CD4-positive, alpha-beta T cell treated with Interleukin-4 for 1 hour (primary cell): Measurements from ENCODE around the gene USP43.
"Not testable (repeated sequence)": the region's sequence is repeated elsewhere in the genome, so short reads cannot be mapped to it uniquely, and the experiment has no call there.

Source experiments
- DNase-seq, 2 donors: peaks; one replicate each; pipeline ENCODE4 v3.0.0-alpha.2; 2020 to 2022

Gene USP43

DNA sequence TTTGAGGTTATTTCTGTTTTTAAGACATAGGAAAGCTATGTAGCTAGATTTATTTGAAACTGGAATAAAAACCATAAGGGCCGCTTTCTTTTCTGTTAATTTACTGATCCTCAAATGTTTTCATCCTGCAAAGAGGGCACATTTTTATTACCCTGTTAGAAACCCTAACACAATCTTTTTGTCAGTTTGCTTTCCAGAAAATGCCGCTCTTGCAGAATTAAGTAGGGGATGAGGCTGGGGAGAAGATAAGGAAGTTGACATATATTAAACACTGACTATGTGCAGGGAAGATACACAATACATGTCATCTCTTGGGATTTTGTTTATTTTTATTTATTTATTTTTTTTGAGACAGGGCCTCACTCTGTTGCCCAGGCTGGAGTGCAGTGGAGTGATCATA, 15.7 kb downstream of the USP43 start:
- no peak for DNase-seq

DNA sequence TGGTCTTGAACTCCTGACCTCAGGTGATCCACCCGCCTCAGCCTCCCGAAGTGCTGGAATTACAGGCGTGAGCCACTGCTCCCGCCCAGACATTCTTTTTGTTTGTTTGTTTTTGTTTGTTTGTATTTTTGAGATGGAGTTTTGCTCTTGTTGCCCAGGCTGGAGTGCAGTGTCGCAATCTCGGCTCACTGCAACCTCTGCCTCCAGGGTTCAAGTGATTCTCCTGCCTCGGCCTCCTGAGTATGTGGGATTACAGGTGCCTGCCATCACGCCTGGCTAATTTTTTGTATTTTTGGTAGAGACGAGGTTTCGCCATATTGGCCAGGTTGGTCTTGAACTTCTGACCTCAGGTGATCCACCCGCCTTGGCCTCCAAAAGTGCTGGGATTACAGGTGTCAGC, 18.2 kb downstream of the USP43 start:
- not testable (repeated sequence) for DNase-seq

DNA sequence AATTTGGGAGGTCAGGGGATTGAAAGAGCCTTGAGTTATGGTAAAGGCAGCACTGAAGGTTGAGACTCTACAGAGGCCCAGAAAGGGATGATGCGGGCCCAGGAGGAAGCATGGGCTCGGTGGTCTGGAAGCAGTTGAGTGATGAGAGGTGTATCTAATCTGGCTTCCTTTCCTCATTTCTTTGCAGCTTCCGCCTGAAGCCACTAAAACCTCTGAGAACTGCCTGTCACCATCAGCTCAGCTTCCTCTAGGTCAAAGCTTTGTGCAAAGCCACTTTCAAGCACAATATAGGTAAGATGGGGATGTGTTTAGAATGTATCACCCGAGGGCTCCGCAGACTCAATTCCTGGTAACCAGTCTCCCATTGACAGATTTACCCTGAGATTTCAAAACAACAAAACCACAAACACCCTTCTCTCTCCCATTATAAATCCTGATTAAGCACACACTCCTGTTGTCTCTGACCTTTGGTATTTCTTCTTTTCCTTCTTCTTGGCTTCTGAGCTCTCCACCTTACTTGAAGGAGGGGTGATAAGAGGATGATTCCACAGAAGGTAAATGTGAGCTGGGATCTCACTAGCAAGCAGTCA, 21.2 kb downstream of the USP43 start:
- DNase-seq: no peak

- DNase-seq: no peak
Observed at GRCh38 chr17:9668517-9668916, 23.2 kb downstream of the USP43 start.

GRCh38 chr17:9669551-9670008, 24.3 kb downstream of the USP43 start:
- no peak for DNase-seq

DNA sequence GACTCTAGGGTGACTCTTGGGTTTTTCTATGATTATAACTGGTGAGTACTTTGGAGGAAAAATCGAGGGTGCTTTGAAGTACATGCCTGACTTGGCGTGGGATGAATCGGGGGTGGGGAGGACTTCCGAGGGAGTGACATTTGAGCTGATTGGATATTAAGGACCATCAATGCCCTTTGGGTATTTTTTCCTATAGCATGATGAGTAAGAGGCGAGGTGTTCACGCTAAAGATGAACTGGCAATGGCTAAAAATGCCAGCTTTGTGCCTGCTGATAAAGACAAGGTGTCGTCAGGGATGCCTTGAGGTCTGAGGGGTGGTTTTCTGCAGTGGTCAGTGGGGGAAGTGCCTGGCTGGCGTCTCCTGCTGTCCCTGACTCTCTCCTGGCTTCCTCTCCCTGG, 25.3 kb downstream of the USP43 start:
- DNase-seq: no peak

- DNase-seq: no peak
Observed at GRCh38 chr17:9671559-9671958, 26.2 kb downstream of the USP43 start.

- DNase-seq: no peak
Observed at GRCh38 chr17:9672266-9672665, 26.9 kb downstream of the USP43 start.

DNA sequence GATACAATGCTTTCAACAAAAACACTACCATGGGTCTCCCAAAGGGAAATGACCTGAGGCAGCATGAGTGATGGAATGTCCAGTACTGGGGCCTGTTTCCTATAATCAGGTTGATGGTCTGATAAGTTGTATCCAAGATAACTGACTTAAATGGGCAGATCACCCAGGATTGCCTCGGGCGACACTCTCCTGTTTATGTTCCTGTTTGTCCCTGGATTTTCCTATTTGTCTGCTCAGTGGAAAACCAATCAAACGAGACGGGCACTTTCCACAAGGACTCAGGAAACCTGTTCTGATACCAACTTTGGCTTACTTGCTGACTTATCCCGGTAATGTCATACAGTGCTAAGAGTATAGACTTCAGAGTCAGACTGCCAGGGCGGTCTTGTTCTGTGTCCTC, 27.4 kb downstream of the USP43 start:
- DNase-seq: no peak

- DNase-seq: no peak
Observed at GRCh38 chr17:9676084-9676483, 30.8 kb downstream of the USP43 start.

GRCh38 chr17:9676820-9677310, 31.5 kb downstream of the USP43 start:
- no peak for DNase-seq

- no peak for DNase-seq
Observed at GRCh38 chr17:9677411-9677810, 32.1 kb downstream of the USP43 start.

DNA sequence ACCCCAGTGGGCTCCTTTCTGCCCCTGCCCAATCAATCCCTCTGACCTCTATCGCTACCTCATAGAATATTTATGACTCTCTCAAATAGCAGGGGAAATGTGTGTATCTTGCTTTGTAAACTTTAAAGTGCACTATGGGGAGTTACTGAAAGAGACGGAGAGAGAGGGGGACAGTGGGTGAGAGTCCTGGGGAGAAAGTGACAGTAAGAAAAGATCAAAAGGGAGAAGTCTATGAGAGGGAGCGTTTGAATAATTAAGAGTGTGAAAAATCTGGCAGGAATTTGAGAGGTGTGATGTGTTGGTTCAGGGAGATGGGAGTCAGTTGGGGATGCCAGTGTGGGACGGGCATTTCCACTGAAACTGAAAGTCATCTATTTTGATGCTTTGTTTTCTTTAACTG, 32.6 kb downstream of the USP43 start:
- DNase-seq: no peak

GRCh38 chr17:9684955-9685621, 39.8 kb downstream of the USP43 start:
- DNase-seq: no peak

GRCh38 chr17:9693755-9694154, 48.4 kb downstream of the USP43 start:
- no peak for DNase-seq

DNA sequence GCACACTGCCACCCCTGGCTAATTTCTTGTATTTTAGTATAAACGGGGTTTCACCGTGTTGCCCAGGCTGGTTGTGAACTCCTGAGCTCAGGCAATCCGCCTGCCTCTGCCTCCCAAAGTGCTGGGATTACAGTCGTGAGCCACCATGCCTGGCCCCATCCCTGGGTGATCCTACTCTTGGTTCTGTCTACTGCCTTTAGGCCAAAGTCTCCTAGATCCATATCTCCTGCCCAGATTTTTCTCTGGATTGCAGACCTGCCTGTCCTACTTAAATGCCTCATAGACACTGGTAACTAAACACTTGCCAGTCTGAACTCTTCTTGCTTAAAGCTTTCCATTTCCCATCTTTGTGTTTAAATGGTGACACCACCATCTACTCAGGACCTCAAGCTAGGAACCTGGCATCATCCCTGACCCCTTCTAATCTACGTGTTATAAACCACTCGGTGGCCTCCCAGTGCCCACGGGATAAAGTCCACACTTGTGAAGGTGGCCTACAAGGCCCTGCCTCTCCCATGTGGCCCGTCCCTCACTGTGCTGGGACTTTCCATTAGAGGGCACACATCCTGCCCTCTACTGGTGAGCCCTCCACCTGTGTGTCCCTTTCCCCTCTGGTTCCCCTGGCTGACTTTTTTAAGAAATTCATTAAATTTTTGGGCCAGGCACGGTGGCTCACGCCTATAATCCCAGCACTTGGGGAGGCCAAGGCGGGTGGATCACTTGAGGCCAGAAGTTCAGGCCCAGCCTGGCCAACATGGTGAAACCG, 51.1 kb downstream of the USP43 start:
- no peak for DNase-seq

- no peak for DNase-seq
Observed at GRCh38 chr17:9700136-9700535, 54.8 kb downstream of the USP43 start.

DNA sequence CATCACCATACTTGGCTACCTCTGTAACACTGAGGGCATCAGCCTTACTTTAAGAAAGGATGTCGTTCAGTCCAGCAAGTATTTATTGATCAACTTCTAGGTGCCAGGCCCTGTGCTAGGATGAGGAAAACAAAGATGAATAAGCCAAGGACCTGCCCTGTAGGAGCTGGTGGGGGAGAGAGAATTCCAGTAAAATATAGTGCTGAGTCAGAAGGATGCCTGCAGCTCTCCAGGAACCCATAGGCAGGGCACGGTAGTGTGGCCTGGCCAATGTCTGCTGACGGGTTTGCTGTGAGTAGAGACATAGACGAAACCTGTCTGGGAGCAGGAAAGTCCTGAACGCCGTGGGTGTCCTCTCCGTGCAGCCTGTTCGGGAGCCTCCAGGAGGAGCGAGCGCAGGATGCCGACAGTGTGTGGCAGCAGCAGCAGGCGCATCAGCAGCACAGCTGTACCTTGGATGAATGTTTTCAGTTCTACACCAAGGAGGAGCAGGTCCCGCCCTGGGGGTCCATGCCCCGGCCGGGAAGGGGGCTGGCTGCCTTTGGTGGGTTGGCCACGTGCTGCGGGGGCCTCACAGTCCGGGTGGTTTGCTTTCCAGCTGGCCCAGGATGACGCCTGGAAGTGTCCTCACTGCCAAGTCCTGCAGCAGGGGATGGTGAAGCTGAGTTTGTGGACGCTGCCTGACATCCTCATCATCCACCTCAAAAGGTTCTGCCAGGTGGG, 55.6 kb downstream of the USP43 start:
- no peak for DNase-seq

DNA sequence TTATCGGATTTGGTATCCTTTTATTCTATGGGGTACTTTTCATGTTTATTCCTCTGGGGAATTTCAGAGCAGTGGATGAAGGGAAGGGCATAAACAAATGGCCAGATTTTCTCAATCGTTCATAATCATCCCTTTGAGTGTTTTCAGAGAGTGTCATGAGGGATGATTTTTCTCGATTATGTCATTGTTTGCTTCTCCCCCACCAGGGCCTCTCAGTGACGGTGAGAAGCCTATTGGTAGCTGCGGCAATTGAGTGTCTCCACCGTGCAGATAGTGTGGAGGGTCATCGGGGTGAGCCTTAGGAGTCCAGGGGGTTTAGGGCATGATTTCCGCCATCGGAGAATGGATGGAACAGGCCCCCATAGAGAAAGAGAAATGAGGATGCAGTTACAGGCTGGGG, 57.2 kb downstream of the USP43 start:
- DNase-seq: no peak

DNA sequence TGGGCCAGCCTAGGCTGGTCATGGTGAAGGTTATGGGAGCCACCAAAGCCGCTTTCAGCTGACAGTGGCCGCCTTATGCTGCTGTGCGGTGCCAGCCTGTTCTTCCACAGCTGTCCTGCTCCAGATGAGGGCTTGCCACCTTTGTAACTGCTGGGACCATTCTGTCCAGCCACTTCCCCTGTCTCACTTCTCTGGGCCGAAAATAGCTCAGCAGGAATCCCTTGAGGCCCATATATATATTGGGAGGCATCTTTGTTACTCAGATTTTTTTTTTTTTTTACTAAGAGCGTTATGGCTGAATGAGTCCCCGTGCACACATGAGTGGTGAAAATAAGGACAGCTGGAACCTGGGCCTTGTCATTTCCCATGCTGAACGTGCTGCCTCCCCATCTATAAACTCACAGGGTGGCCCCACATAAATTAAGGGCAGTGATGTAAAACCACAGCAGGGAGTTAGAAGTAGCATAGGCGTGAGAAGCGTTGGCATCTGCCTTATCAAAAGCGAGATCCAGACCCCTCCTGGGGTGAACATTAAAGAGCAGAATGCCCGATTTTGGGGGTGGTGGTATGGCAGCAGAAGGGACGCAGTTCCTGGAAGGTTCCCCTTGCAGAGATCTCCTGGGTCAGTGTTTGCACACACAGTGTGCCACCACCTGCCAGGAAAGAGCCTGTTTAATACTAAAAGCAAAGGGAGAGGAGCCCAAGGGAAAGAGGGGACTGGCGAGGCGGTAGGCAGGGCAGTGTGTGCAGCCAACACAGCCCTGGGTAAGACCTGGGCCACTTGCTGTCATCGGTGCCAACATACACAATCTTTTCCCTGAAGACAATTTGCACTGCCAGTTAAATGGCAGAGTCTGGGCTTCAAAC, 57.8 kb downstream of the USP43 start:
- no peak for DNase-seq

DNA sequence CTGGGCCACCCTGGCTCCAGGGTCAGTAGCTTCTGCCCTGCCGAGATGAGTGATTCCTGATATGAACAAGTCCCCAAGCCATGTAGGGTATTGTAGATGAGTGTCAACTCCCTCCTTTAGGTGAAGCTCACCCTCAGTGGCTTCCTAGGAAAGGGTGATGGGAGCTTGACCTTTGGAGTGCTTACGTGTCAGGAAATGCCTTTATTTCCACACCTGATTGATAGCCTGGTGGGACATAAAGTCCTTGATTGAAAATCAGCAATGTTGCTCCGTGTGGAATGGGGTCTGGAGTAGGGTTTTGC, 58.4 kb downstream of the USP43 start:
- DNase-seq: no peak

- no peak for DNase-seq
Observed at GRCh38 chr17:9705745-9706144, 60.4 kb downstream of the USP43 start.

- no peak for DNase-seq
Observed at GRCh38 chr17:9707948-9708347, 62.6 kb downstream of the USP43 start.
